Activated CD8-positive, alpha-beta memory T cell treated with anti-CD3 and anti-CD28 coated beads for 4 hours (primary cell): ENCODE measurements around the gene UNC80.

ENCODE experiments used
- DNase-seq, 2 donors: peaks; one replicate each; pipeline ENCODE4 v3.0.0-alpha.2; 2020; ENCODE audit warnings: low read depth in 2 of 2

The UNC80 gene

GRCh38 chr2:209806318-209806717, 34.7 kb downstream of the UNC80 start:
- no peak for DNase-seq

GRCh38 chr2:209808521-209808920, 36.9 kb downstream of the UNC80 start:
- no peak for DNase-seq

- no peak for DNase-seq
Observed at GRCh38 chr2:209809256-209809655, 37.6 kb downstream of the UNC80 start.

GRCh38 chr2:209817844-209818271, 46.2 kb downstream of the UNC80 start:
- no peak for DNase-seq

GRCh38 chr2:209818939-209819338, 47.3 kb downstream of the UNC80 start:
- DNase-seq, result no peak

GRCh38 chr2:209821806-209822205, 50.2 kb downstream of the UNC80 start:
- DNase-seq, result no peak

GRCh38 chr2:209823484-209823883, 51.9 kb downstream of the UNC80 start:
- no peak for DNase-seq

GRCh38 chr2:209824391-209824790, 52.8 kb downstream of the UNC80 start:
- DNase-seq, result no peak

- no peak for DNase-seq
Observed at GRCh38 chr2:209830722-209831465, 59.3 kb downstream of the UNC80 start.

GRCh38 chr2:209834767-209835166, 63.1 kb downstream of the UNC80 start:
- no peak for DNase-seq

GRCh38 chr2:209840434-209840833, 68.8 kb downstream of the UNC80 start:
- DNase-seq, result no peak

GRCh38 chr2:209845666-209846065, 74.0 kb downstream of the UNC80 start:
- DNase-seq, result no peak

- DNase-seq, result no peak
Observed at GRCh38 chr2:209864716-209865295, 93.2 kb downstream of the UNC80 start.

- no peak for DNase-seq
Observed at GRCh38 chr2:209868271-209868994, 96.8 kb downstream of the UNC80 start.

GRCh38 chr2:209870067-209870466, 98.4 kb downstream of the UNC80 start:
- DNase-seq, result no peak

GRCh38 chr2:209872675-209873074, 101.0 kb downstream of the UNC80 start:
- no peak for DNase-seq

GRCh38 chr2:209875270-209875669, 103.6 kb downstream of the UNC80 start:
- no peak for DNase-seq

- no peak for DNase-seq
Observed at GRCh38 chr2:209876211-209876610, 104.6 kb downstream of the UNC80 start.

- no peak for DNase-seq
Observed at GRCh38 chr2:209878701-209879100, 107.1 kb downstream of the UNC80 start.

- no peak for DNase-seq
Observed at GRCh38 chr2:209900638-209901037, 129.0 kb downstream of the UNC80 start.

- no peak for DNase-seq
Observed at GRCh38 chr2:209901172-209901571, 129.5 kb downstream of the UNC80 start.

- no peak for DNase-seq
Observed at GRCh38 chr2:209905691-209906090, 134.1 kb downstream of the UNC80 start.

- DNase-seq, result no peak
Observed at GRCh38 chr2:209907746-209908145, 136.1 kb downstream of the UNC80 start.
